Right atrium auricular region (tissue), 2 donors: ENCODE results near the gene BOD1L2. TPM values are rescaled to one million over a fixed set of nuclear protein-coding genes. Genes with fewer than 3 reads are reported as not detected.

ENCODE experiments used
- DNase-seq: peaks from one replicate; pipeline ENCODE4 v3.0.0-alpha.2; 2019; ENCODE audit warnings: low spot score
- H3K27ac ChIP-seq, 2 donors: fragments of 200-600 bp; sonication (generic); 1 replicate in 1 of 2; 2 replicates in 1 of 2; pipeline ENCODE4 v1.5.1; 2016 to 2019
- H3K27me3 ChIP-seq, 2 donors: fragments of 200-600 bp; sonication (generic); one replicate each; pipeline versions ENCODE4 v1.5.1 to v1.6.0; 2017 to 2019
- H3K36me3 ChIP-seq: fragments of 200-600 bp; sonication (generic); one replicate; pipeline ENCODE4 v1.5.1; 2016
- H3K4me1 ChIP-seq, 2 donors: fragments of 200-600 bp; sonication (generic); one replicate each; pipeline versions ENCODE4 v1.5.1 to v1.6.0; 2017 to 2019
- H3K4me3 ChIP-seq, 2 donors: fragments of 200-600 bp; sonication (generic); 1 replicate in 1 of 2; 2 replicates in 1 of 2; pipeline ENCODE4 v1.5.1; 2017 to 2019; ENCODE audit warnings: mild to moderate bottlenecking in 1 of 2, moderate library complexity in 1 of 2
- H3K9me3 ChIP-seq, 2 donors: fragments of 200-600 bp; sonication (generic); one replicate each; pipeline ENCODE4 v1.5.1; 2019
- CTCF ChIP-seq, 2 donors: fragments of 200-600 bp; sonication (generic); IDR thresholded peaks; one replicate each; pipeline ENCODE4 v1.5.1; 2019; ENCODE audit warnings: antibody characterized with exemption in 2 of 2
- total RNA-seq, 2 donors: library from RNA; depleted of rRNA; stranded (reverse); fragments of >200 nt; gene quantifications; one replicate each; pipeline ENCODE4 v1.1.0, GENCODE V29; 2016

BOD1L2 gene
- not detected for total RNA-seq

GRCh38 chr18:57146956-57147636 is at the start of gene BOD1L2:
Gene BOD1L2 (plus strand): TSS chr18:57147087. CDS start chr18:57147313, 226 bp downstream.
- H3K27me3 ChIP-seq: no peaks in the 10 kb centered on the region
- no peaks in the 10 kb centered on the region for H3K9me3 ChIP-seq
- H3K4me1 ChIP-seq: no peaks in the 10 kb centered on the region
- no peak for DNase-seq
- H3K4me3 ChIP-seq: no peak within 1 kb of the TSS
- no peak for TF ChIP-seq CTCF (IDR thresholded peaks at IDR 0.05)
- no peak within 1 kb of the TSS for H3K27ac ChIP-seq
- H3K36me3 ChIP-seq: no peaks in the 10 kb centered on the region

- no peaks in the 10 kb centered on the region for H3K9me3 ChIP-seq
- no peaks in the 10 kb centered on the region for H3K36me3 ChIP-seq
- no peak for TF ChIP-seq CTCF (IDR thresholded peaks at IDR 0.05)
- H3K27ac ChIP-seq: no peak overlapping the region
- H3K4me3 ChIP-seq: no peak overlapping the region
- H3K27me3 ChIP-seq: no peaks in the 10 kb centered on the region
- DNase-seq: no peak
- H3K4me1 ChIP-seq: no peaks in the 10 kb centered on the region
Observed at GRCh38 chr18:57107140-57107832, 39.6 kb upstream of the BOD1L2 start.

GRCh38 chr18:57110290-57110689 is 36.6 kb upstream of the BOD1L2 start:
- no peaks in the 10 kb centered on the region for H3K4me1 ChIP-seq
- no peaks in the 10 kb centered on the region for H3K36me3 ChIP-seq
- H3K4me3 ChIP-seq: no peak overlapping the region
- no peaks in the 10 kb centered on the region for H3K9me3 ChIP-seq
- H3K27ac ChIP-seq: no peak overlapping the region
- no peaks in the 10 kb centered on the region for H3K27me3 ChIP-seq
- DNase-seq: no peak
- no peak for TF ChIP-seq CTCF (IDR thresholded peaks at IDR 0.05)

GRCh38 chr18:57113799-57114420 is 33.0 kb upstream of the BOD1L2 start:
- Histone ChIP-seq H3K27me3 (no peaks in the 10 kb centered on the region), H3K4me3 (no peak overlapping the region), H3K4me1 (no peaks in the 10 kb centered on the region), H3K27ac (no peak overlapping the region), H3K9me3 (no peaks in the 10 kb centered on the region), H3K36me3 (no peaks in the 10 kb centered on the region)
- no peak for DNase-seq
- no peak for TF ChIP-seq CTCF (IDR thresholded peaks at IDR 0.05)

- Histone ChIP-seq H3K4me3 (no peak overlapping the region), H3K27ac (no peak overlapping the region), H3K36me3 (no peaks in the 10 kb centered on the region), H3K27me3 (no peaks in the 10 kb centered on the region), H3K4me1 (no peaks in the 10 kb centered on the region), H3K9me3 (no peaks in the 10 kb centered on the region)
- DNase-seq: no peak
- TF ChIP-seq CTCF (IDR thresholded peaks at IDR 0.05): no peak
Observed at GRCh38 chr18:57116598-57117132, 30.2 kb upstream of the BOD1L2 start.
